Lung (tissue), 12 donors: ENCODE data around the gene TRIM65. TPM values are rescaled to one million over a fixed set of nuclear protein-coding genes. Genes with fewer than 3 reads are reported as not detected.
A peak's percentile ranks its signal among the peaks of the same experiment; 100 is the strongest.

Experiments
- ATAC-seq: fragments of 200-7000 bp; cut with Tn5 transposase; one replicate; pipeline ENCODE4 v1.9.1; 2020; ENCODE audit warnings: moderate number of reproducible peaks; ENCODE audit not compliant: insufficient read depth, low FRiP score
- DNase-seq, 3 donors: peaks; one replicate each; pipeline ENCODE4 v3.0.0-alpha.2; 2013 to 2017
- H3K27ac ChIP-seq, 2 donors: one replicate each; pipeline ENCODE4 v1.5.1; 2013; ENCODE audit warnings: mild to moderate bottlenecking in 2 of 2, moderate library complexity in 2 of 2, control low read depth in 1 of 2, inconsistent platforms in 1 of 2, low read depth in 1 of 2, low read length in 1 of 2
- H3K27me3 ChIP-seq, 3 donors: one replicate each; pipeline ENCODE4 v1.5.1; 2013; ENCODE audit warnings: low read length in 2 of 3; ENCODE audit not compliant: control insufficient read depth in 3 of 3, insufficient read depth in 3 of 3
- H3K36me3 ChIP-seq, 4 donors: one replicate each; pipeline ENCODE4 v1.5.1; 2013; ENCODE audit warnings: low read length in 4 of 4, mild to moderate bottlenecking in 1 of 4, moderate library complexity in 1 of 4; ENCODE audit not compliant: control insufficient read depth in 4 of 4, insufficient read depth in 4 of 4
- H3K4me1 ChIP-seq, 5 donors: one replicate each; pipeline ENCODE4 v1.5.1; 2013; ENCODE audit warnings: low read length in 5 of 5, mild to moderate bottlenecking in 2 of 5, moderate library complexity in 1 of 5; ENCODE audit not compliant: control insufficient read depth in 5 of 5, insufficient read depth in 5 of 5
- H3K4me3 ChIP-seq: one replicate; pipeline ENCODE4 v1.5.1; 2013; ENCODE audit warnings: mild to moderate bottlenecking, control low read depth, moderate library complexity
- H3K9ac ChIP-seq, 2 donors: one replicate each; pipeline ENCODE4 v1.5.1; 2013; ENCODE audit warnings: low read length in 2 of 2, control low read depth in 1 of 2; ENCODE audit not compliant: insufficient read depth in 1 of 2
- H3K9me3 ChIP-seq, 4 donors: one replicate each; pipeline ENCODE4 v1.5.1; 2013; ENCODE audit warnings: low read length in 3 of 4, mild to moderate bottlenecking in 1 of 4, moderate library complexity in 1 of 4; ENCODE audit not compliant: control insufficient read depth in 4 of 4, insufficient read depth in 3 of 4
- CTCF ChIP-seq: IDR thresholded peaks from 2 replicates; pipeline ENCODE4 v1.5.1; 2012; ENCODE audit warnings: mild to moderate bottlenecking; ENCODE audit errors: control extremely low read depth, extremely low read depth
- WGBS, 2 donors: extraction: QIAGEN DNeasy Blood & Tissue Kit; methylation state at CpG; one replicate each; pipeline ENCODE4 v1.1.7; 2013; 5-methylcytosine and 5-hydroxymethylcytosine counted together
- polyA plus RNA-seq, 2 donors: library from polyadenylated mRNA; stranded (reverse); fragments of 200-250 nt; gene quantifications; one replicate each; pipeline ENCODE4 v1.2.1, GENCODE V29; 2013
- total RNA-seq, 2 donors: library from RNA; depleted of rRNA in 1 of 2; stranded (reverse); fragments of >200 nt in 1 of 2; gene quantifications; one replicate each; pipeline ENCODE4 v1.2.1, GENCODE V29; 2014 to 2021
- donor health status: control.
- donor health status: control.
- donor health status: Bipolar disorder and iron deficiency.
- donor health status: healthy.
- donor health status: DM: yes; HTN: yes; CAD: no.

TRIM65 gene
- total and polyA plus RNA-seq, 4 donors, result 12.7 to 32.9 (median 21.2) TPM

GRCh38 chr17:75895370-75896155, 1.2 kb downstream of the TRIM65 start:
- H3K27me3 ChIP-seq, result no peaks in the 10 kb centered on the region
- peak in 2 of 3 donors; percentile 25 to 32 for DNase-seq
- no peak for TF ChIP-seq CTCF
- H3K4me1 ChIP-seq, result peaks cover 0 to 38% (median 9%) of the 10 kb centered on the region in 5 donors
- H3K4me3 ChIP-seq, result no peak overlapping the region
- H3K27ac ChIP-seq, result peak overlapping the region; percentile 62 to 95
- peaks cover 0 to 40% (median 9%) of the 10 kb centered on the region in 4 donors for H3K36me3 ChIP-seq
- no peaks in the 10 kb centered on the region for H3K9me3 ChIP-seq
- no peak for ATAC-seq
- 24 to 28% methylated on average over 28 of the region's 28 CpGs for WGBS, 2 donors
- peak overlapping the region; percentile 37 to 65 for H3K9ac ChIP-seq

- Histone ChIP-seq H3K4me1 (peaks cover 0 to 38% (median 9%) of the 10 kb centered on the region in 5 donors), H3K27me3 (no peaks in the 10 kb centered on the region), H3K4me3 (no peak overlapping the region), H3K9me3 (no peaks in the 10 kb centered on the region), H3K36me3 (peaks cover 0 to 34% (median 3%) of the 10 kb centered on the region in 4 donors), H3K9ac (peak overlapping the region in 1 of 2 donors; percentile 23), H3K27ac (no peak overlapping the region)
- DNase-seq (peak; percentile 33 to 45 (median 40)), ATAC-seq (no peak)
- no peak for TF ChIP-seq CTCF
- 86 to 92% methylated on average over 22 of the region's 22 CpGs for WGBS, 2 donors
Observed at GRCh38 chr17:75894049-75894733, 2.6 kb downstream of the TRIM65 start.

GRCh38 chr17:75893305-75894048, 3.3 kb downstream of the TRIM65 start:
- no peak for ATAC-seq
- WGBS, 2 donors, result 93 to 94% methylated on average over 18 of the region's 18 CpGs
- no peak overlapping the region for H3K27ac ChIP-seq
- no peak for DNase-seq
- TF ChIP-seq CTCF, result no peak
- no peak overlapping the region for H3K9ac ChIP-seq
- H3K4me1 ChIP-seq, result peaks cover 0 to 38% (median 9%) of the 10 kb centered on the region in 5 donors
- H3K27me3 ChIP-seq, result no peaks in the 10 kb centered on the region
- no peak overlapping the region for H3K4me3 ChIP-seq
- H3K36me3 ChIP-seq, result peaks cover 0 to 30% (median 1%) of the 10 kb centered on the region in 4 donors
- H3K9me3 ChIP-seq, result no peaks in the 10 kb centered on the region
